Measurements from ENCODE around the gene ZSWIM2.
A peak's percentile ranks its signal among the peaks of the same experiment; 100 is the strongest.
"Not testable (repeated sequence)": the region's sequence is repeated elsewhere in the genome, so short reads cannot be mapped to it uniquely, and the experiment has no call there.

The ZSWIM2 gene

GRCh38 chr2:186848873-186849578 is at the start of gene ZSWIM2:
TSS of gene ZSWIM2 (minus strand) at chr2:186849170. CDS start at chr2:186849130, 40 bp downstream.
- DNase-seq: peak in 1 of 2 donors; percentile 29

- DNase-seq: not testable (repeated sequence)
Measured at GRCh38 chr2:186896220-186896619, 47.2 kb upstream of the ZSWIM2 start.

- DNase-seq: no peak
Measured at GRCh38 chr2:186895451-186895850, 46.5 kb upstream of the ZSWIM2 start.

- no peak for DNase-seq
Measured at GRCh38 chr2:186894478-186894877, 45.5 kb upstream of the ZSWIM2 start.

GRCh38 chr2:186892821-186893220 is 43.9 kb upstream of the ZSWIM2 start:
- DNase-seq: no peak

GRCh38 chr2:186891185-186891621 is 42.2 kb upstream of the ZSWIM2 start:
- no peak for DNase-seq

GRCh38 chr2:186889101-186889879 is 40.3 kb upstream of the ZSWIM2 start:
- no peak for DNase-seq

GRCh38 chr2:186887107-186888090 is 38.4 kb upstream of the ZSWIM2 start:
- no peak for DNase-seq

GRCh38 chr2:186884587-186884986 is 35.6 kb upstream of the ZSWIM2 start:
- DNase-seq: no peak

GRCh38 chr2:186883666-186884065 is 34.7 kb upstream of the ZSWIM2 start:
- DNase-seq: no peak

GRCh38 chr2:186882511-186883071 is 33.6 kb upstream of the ZSWIM2 start:
- no peak for DNase-seq

- no peak for DNase-seq
Measured at GRCh38 chr2:186881660-186882059, 32.7 kb upstream of the ZSWIM2 start.

GRCh38 chr2:186879312-186879711 is 30.3 kb upstream of the ZSWIM2 start:
- no peak for DNase-seq

- DNase-seq: no peak
Measured at GRCh38 chr2:186874713-186875112, 25.7 kb upstream of the ZSWIM2 start.

- DNase-seq: no peak
Measured at GRCh38 chr2:186871881-186872280, 22.9 kb upstream of the ZSWIM2 start.

GRCh38 chr2:186868344-186868743 is 19.4 kb upstream of the ZSWIM2 start:
- DNase-seq: no peak

- DNase-seq: no peak
Measured at GRCh38 chr2:186862869-186863709, 14.1 kb upstream of the ZSWIM2 start.

- no peak for DNase-seq
Measured at GRCh38 chr2:186855216-186855615, 6.2 kb upstream of the ZSWIM2 start.

- DNase-seq: no peak
Measured at GRCh38 chr2:186853951-186854350, 5.0 kb upstream of the ZSWIM2 start.

GRCh38 chr2:186852508-186852907 is 3.5 kb upstream of the ZSWIM2 start:
- DNase-seq: no peak

GRCh38 chr2:186842373-186842772 is 6.6 kb downstream of the ZSWIM2 start:
- no peak for DNase-seq

GRCh38 chr2:186841940-186842339 is 7.0 kb downstream of the ZSWIM2 start:
- DNase-seq: no peak

Measured in CD4-positive, alpha-beta T cell treated with Interleukin-1 beta for 1 hour (primary cell).